ENCODE data around the gene TADA3. TPM values are rescaled to one million over a fixed set of nuclear protein-coding genes. Genes with fewer than 3 reads are reported as not detected.

The TADA3 gene
- total RNA-seq, 4 donors from 2014 or later, result 45.0 to 61.1 (median 52.2) TPM

GRCh38 chr3:9820543-9820942 is 28.3 kb upstream of the TADA3 start:
- ATAC-seq (ENCODE audit: low FRiP score) (no peak), DNase-seq (ENCODE audit: low spot score) (no peak)
- TF ChIP-seq, protein P1, sequence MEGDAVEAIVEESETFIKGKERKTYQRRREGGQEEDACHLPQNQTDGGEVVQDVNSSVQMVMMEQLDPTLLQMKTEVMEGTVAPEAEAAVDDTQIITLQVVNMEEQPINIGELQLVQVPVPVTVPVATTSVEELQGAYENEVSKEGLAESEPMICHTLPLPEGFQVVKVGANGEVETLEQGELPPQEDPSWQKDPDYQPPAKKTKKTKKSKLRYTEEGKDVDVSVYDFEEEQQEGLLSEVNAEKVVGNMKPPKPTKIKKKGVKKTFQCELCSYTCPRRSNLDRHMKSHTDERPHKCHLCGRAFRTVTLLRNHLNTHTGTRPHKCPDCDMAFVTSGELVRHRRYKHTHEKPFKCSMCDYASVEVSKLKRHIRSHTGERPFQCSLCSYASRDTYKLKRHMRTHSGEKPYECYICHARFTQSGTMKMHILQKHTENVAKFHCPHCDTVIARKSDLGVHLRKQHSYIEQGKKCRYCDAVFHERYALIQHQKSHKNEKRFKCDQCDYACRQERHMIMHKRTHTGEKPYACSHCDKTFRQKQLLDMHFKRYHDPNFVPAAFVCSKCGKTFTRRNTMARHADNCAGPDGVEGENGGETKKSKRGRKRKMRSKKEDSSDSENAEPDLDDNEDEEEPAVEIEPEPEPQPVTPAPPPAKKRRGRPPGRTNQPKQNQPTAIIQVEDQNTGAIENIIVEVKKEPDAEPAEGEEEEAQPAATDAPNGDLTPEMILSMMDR (IDR thresholded peaks at IDR 0.05), result no peak

GRCh38 chr3:9818666-9819335 is 26.5 kb upstream of the TADA3 start:
- no peak for DNase-seq (ENCODE audit: low spot score)
- TF ChIP-seq, protein P1 (IDR thresholded peaks at IDR 0.05), result no peak
- no peak for ATAC-seq (ENCODE audit: low FRiP score)

- ATAC-seq (ENCODE audit: low FRiP score) (no peak), DNase-seq (ENCODE audit: low spot score) (no peak)
- TF ChIP-seq, protein P1 (IDR thresholded peaks at IDR 0.05), result no peak
These were observed 25.2 kb upstream of the TADA3 start for GRCh38 chr3:9817436-9817835.

DNA sequence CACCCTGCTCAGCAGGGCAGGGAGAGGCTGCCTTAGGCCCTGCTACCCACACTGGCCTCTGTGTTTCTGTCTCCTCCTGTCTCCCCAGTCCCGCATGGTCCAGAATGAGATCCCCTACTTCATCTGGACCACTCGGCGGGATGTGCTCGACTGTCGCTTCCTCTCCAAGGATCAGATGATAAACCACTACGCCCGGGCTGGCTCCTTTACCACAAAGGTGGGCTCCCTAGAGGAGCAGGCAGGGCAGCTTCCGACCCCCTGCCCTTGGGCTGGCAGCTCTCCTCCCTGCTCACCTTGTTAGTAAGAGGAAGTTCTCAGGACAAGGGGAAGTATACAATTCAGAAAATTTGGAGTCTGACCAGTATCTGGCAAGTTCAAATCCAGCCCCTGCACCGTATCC is 23.7 kb upstream of the TADA3 start:
- DNase-seq (ENCODE audit: low spot score), result no peak
- no peak for ATAC-seq (ENCODE audit: low FRiP score)

DNA sequence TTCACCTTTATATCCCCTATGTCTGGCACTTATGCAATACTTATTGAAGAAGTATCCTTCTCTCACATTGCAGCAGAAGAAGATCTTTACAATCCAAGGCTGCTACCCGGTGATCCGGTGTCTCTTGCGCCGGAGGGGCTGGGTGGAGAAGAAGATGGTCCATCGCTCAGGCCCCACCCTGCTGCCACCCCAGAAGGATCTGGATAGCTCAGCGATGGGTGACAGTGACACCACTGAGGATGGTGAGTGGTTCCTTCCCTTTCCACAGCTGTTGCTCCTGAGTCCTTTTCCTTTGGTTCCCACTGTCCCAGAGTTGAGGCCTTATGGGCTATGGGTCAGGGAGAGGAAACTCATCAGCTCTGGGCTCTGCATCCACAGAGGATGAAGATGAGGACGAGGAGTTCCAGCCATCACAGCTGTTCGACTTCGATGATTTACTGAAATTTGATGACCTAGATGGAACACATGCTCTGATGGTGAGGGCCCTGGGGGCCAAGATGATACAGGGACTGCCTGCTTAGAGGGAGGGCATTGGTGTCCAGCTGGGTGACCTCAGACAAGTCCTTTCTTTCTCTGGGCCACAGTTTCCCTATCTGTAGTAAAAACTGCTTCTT is 20.7 kb upstream of the TADA3 start:
- DNase-seq (ENCODE audit: low spot score), result no peak
- TF ChIP-seq, protein P1 (IDR thresholded peaks at IDR 0.05), result no peak
- ATAC-seq (ENCODE audit: low FRiP score), result no peak

More for the DNA sequence above, 23.7 kb upstream of the TADA3 start:
- TF ChIP-seq, protein P1 (IDR thresholded peaks at IDR 0.05), result no peak

DNA sequence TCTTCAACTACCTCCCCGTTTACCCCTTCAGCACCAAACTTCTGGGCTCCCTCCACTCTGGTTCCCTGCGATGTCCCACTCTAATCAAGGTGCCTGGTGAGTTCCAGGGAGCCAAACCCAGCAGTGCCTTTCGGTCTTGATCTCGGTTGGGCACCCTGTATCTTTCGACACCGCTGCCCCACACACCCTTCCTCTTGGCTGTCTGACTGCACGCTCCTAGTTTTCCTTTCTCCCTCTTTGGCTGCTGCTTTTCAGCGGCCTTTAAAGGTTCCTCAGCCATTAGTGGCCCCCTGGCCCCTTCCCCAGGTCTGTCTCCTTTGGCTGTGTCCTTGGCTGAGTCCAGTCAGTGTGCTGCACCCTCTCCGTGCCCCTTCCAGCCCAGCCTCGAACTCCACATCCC is 18.6 kb upstream of the TADA3 start:
- DNase-seq (ENCODE audit: low spot score) (no peak), ATAC-seq (ENCODE audit: low FRiP score) (no peak)
- TF ChIP-seq, protein P1 (IDR thresholded peaks at IDR 0.05), result no peak

- TF ChIP-seq, protein P1 (IDR thresholded peaks at IDR 0.05), result no peak
These were observed 18.1 kb upstream of the TADA3 start for GRCh38 chr3:9810433-9810770.

More at GRCh38 chr3:9810433-9810770, 18.1 kb upstream of the TADA3 start:
- ATAC-seq (ENCODE audit: low FRiP score) (peak; percentile 20), DNase-seq (ENCODE audit: low spot score) (no peak)

All from omental fat pad (tissue), 4 donors.